Renal pelvis (tissue), 12 donors: ENCODE data around the gene RECQL. TPM values are rescaled to one million over a fixed set of nuclear protein-coding genes. Genes with fewer than 3 reads are reported as not detected.

ENCODE experiments used
- DNase-seq: peaks from one replicate; pipeline ENCODE4 v3.0.0-alpha.2; 2013
- long read RNA-seq, 16 experiments: transcript quantifications; one replicate each; lab custom pipeline, GENCODE V29; 2026
- polyA plus RNA-seq, 3 donors: library from polyadenylated mRNA; unstranded; fragments of 120-200 nt; gene quantifications; one replicate each; pipeline ENCODE4 v1.2.1, GENCODE V29; 2013; ENCODE audit not compliant: insufficient read length in 3 of 3

The RECQL gene, protein sequence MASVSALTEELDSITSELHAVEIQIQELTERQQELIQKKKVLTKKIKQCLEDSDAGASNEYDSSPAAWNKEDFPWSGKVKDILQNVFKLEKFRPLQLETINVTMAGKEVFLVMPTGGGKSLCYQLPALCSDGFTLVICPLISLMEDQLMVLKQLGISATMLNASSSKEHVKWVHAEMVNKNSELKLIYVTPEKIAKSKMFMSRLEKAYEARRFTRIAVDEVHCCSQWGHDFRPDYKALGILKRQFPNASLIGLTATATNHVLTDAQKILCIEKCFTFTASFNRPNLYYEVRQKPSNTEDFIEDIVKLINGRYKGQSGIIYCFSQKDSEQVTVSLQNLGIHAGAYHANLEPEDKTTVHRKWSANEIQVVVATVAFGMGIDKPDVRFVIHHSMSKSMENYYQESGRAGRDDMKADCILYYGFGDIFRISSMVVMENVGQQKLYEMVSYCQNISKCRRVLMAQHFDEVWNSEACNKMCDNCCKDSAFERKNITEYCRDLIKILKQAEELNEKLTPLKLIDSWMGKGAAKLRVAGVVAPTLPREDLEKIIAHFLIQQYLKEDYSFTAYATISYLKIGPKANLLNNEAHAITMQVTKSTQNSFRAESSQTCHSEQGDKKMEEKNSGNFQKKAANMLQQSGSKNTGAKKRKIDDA
- 10 to 100 TPM; 27.1 to 29.8 (median 28.3) TPM for polyA plus RNA-seq
- long read RNA-seq, donor 1, partial matches to known transcripts = 0 of 3 reads
- long read RNA-seq, donor 1, other reads (novel, unspliced or antisense) = 0 of 3 reads
- long read RNA-seq, donor 2, partial matches to known transcripts = 0 of 3 reads
- long read RNA-seq, donor 2, other reads (novel, unspliced or antisense) = 0 of 3 reads
- long read RNA-seq, donor 3, partial matches to known transcripts = 0 of 2 reads
- long read RNA-seq, donor 3, other reads (novel, unspliced or antisense) = 0 of 2 reads
- long read RNA-seq, donor 4, partial matches to known transcripts = 18 of 20 reads
- long read RNA-seq, donor 4, other reads (novel, unspliced or antisense) = 0 of 20 reads
- long read RNA-seq, donor 5, partial matches to known transcripts = 0 of 4 reads
- long read RNA-seq, donor 5, other reads (novel, unspliced or antisense) = 0 of 4 reads
- long read RNA-seq, donor 6, partial matches to known transcripts = 0 of 4 reads
- long read RNA-seq, donor 6, other reads (novel, unspliced or antisense) = 0 of 4 reads
- long read RNA-seq, donor 7, partial matches to known transcripts = 0 of 1 reads
- long read RNA-seq, donor 7, other reads (novel, unspliced or antisense) = 0 of 1 reads
- long read RNA-seq, donor 8, partial matches to known transcripts = 0 of 3 reads
- long read RNA-seq, donor 8, other reads (novel, unspliced or antisense) = 0 of 3 reads
- long read RNA-seq, donor 9, partial matches to known transcripts = 0 of 3 reads
- long read RNA-seq, donor 9, other reads (novel, unspliced or antisense) = 0 of 3 reads
- long read RNA-seq, donor 10, partial matches to known transcripts = 7 of 26 reads
- long read RNA-seq, donor 10, other reads (novel, unspliced or antisense) = 17 of 26 reads
- long read RNA-seq, donor 11, partial matches to known transcripts = 0 of 1 reads
- long read RNA-seq, donor 11, other reads (novel, unspliced or antisense) = 0 of 1 reads
- long read RNA-seq, donor 12, partial matches to known transcripts = 0 of 2 reads
- long read RNA-seq, donor 12, other reads (novel, unspliced or antisense) = 0 of 2 reads
- long read RNA-seq, donor 13, partial matches to known transcripts = 35 of 35 reads
- long read RNA-seq, donor 13, other reads (novel, unspliced or antisense) = 0 of 35 reads
- long read RNA-seq, donor 14 = 0 reads
- long read RNA-seq, donor 15, partial matches to known transcripts = 0 of 39 reads
- long read RNA-seq, donor 15, other reads (novel, unspliced or antisense) = 34 of 39 reads
- long read RNA-seq, donor 16, transcript RECQL-204 (15 exons, 3,702 nt) = major isoform, 6 of 6 reads
- long read RNA-seq, donor 16, partial matches to known transcripts = 0 of 6 reads
- long read RNA-seq, donor 16, other reads (novel, unspliced or antisense) = 0 of 6 reads

- DNase-seq = peak; percentile 98
These were observed at the start of gene RECQL, which contains the start of gene GOLT1B for GRCh38 chr12:21501258-21502163. TSS of gene RECQL (minus strand) at chr12:21501635. CDS start at chr12:21499570, 2,065 bp downstream. TSS of gene GOLT1B (plus strand) at chr12:21501789. CDS start at chr12:21501924, 135 bp downstream.

GRCh38 chr12:21547437-21547836 is 46.0 kb upstream of the RECQL start:
- DNase-seq = no peak

DNA sequence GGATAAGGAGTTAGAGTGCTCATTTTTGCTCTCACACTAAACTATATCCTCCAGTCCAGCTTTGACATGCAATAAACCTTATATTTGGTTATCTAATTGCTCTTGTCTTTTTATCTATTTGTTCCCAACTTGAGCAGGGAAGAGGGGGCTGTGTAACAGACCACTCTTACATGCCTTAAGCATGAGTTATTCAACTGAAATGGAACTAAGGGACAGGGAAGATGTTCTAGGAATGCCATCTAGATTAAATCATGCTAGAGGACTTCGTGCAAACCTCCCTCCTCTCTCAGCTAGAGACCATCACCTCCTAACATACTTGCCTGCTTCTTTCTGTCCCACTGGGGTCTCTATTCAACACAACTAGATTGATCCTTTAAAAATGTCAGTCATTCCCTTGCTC is 45.3 kb upstream of the RECQL start:
- no peak for DNase-seq

GRCh38 chr12:21545557-21545956 is 44.1 kb upstream of the RECQL start:
- DNase-seq = no peak

- no peak for DNase-seq
These were observed 41.7 kb upstream of the RECQL start for GRCh38 chr12:21543151-21543550.

DNA sequence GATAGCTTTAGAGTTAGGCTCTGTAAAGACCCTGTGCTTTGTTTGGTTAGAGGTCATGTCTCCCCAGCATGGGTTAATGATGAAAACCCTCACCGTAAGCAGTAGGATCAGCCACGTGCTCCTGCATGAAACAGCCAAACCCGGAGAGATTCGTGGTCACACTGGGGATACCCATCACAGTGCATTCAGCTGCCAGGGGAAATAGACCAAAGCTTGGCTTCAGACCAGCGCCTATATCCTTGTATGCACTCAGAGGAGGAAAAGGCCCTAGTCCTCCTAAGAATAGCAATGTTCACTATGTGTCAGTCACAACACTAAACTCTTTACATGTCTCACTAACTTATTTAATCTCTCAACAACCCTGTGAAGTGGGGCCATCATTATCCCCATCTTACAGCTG is 41.0 kb upstream of the RECQL start:
- no peak for DNase-seq

DNA sequence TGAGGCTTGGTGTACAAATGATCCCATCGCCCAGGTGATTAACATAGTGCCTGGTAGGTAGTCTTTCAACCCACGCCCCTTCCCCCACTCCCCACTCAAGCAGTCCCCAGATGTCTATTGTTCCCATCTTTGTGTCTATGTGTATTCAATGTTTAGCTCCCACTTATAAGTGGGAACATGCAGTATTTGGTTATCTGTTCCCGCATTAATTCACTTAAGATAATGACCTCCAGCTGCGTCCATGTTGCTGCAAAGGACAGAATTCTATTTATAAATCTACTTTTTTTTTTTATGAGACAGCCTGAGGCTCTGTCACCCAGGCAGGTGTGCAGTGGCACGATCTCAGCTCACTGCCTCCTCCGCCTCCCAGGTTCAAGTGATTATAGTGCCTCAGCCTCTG is 40.3 kb upstream of the RECQL start:
- no peak for DNase-seq

DNA sequence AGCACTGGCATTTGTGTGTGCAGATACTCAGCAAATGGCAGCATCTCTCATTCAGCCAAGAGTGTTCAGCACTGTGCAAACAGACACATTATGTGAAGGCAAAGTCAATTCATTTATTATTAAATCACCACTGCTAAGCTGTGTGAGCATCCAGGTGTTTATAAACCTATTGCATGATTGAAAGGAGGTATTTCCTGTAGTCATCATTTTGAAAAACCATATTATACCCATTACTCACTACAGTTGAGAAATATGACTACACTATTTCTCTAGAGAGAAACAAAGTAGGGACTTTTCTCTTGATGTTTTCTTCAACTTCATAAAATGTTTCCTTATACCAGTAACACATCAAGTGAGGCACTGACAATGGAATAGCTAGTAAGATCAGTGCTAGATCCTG is 38.4 kb upstream of the RECQL start:
- no peak for DNase-seq

- DNase-seq = no peak
These were observed 36.7 kb upstream of the RECQL start for GRCh38 chr12:21538061-21538653.

- no peak for DNase-seq
These were observed 28.0 kb upstream of the RECQL start for GRCh38 chr12:21529456-21529855.

DNA sequence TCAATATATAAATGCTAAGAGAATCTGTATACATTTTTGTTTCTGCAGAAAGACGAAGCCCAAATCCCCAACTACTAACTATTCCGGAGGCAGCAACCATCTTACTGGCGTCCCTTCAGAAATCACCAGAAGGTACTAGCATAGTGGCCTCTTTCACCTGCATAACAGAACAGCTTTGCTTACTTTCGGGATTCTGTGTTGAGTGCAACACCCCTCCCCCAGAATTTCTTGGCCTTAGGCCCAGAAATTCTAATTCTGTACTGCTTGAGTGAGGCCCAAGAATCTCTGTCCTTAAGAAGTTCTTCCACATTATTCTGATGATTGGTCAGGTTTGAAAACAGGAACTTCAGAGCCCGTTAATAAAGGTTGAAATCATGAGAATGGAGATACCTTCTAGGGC is 27.5 kb upstream of the RECQL start:
- peak; percentile 49 for DNase-seq

- peak; percentile 44 for DNase-seq
These were observed 26.2 kb upstream of the RECQL start for GRCh38 chr12:21527451-21528180.

- DNase-seq = no peak
These were observed 25.4 kb upstream of the RECQL start for GRCh38 chr12:21526721-21527345.

DNA sequence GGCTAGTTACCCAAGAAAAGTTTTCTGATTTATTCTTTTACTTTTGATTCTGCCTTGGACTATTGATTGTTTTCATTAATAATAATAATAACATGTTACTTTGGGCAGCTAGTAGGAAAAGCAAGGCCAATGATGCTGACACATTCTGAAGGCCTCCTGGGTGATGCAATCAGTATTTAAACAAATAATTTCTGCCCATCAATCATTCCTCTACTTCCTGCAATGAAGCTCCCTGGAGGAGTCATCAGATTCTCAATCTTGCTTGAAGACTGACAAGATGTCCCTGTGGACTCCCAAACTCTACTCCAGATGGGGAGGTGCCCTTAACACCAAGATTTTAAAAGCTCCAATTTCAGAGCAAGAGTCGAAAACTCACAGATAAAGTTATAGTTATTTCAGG is 24.6 kb upstream of the RECQL start, which contains the start of gene SPX:
Gene SPX, plus strand, starts transcription at position 244 of the 400 bp plus-strand sequence. CDS start 177 bp downstream, outside the sequence.
- DNase-seq = no peak

DNA sequence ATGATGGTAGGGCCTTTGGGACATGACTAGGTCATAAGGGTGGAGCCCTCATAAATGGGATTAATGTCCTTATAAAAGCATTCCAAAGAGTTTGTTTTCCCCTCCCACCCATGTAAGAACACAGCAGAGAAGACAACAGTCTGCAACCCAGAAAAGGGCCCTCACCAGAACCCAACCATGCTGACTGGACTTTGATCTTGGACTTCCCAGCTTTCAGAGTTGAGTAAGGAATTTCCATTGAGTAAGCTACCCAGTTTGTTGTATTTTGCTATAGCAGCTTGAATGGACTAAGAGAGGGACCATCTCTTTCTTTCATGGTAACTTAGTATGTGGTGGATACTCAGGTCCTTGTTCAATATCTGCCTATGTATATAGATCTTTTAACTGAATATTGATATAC is 21.7 kb upstream of the RECQL start:
- DNase-seq = no peak

DNA sequence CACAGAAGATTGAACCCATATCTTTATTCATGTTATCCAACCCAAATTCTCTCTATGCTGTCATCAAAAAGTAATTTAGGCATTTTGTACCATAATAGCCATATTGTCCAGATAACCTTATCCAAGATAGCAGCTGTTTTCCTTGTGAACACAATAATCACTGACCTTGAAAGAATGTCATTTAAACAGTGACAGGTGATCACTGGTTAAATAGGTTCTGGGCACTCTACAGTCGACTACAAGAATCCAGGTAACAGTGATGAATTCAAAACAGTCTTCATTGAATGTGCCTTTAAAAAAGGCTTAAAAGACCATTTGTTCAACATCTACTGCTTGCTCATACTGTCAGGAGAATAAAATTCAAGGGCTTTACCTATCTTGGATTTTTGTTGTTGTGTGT is 20.1 kb upstream of the RECQL start:
- no peak for DNase-seq

DNA sequence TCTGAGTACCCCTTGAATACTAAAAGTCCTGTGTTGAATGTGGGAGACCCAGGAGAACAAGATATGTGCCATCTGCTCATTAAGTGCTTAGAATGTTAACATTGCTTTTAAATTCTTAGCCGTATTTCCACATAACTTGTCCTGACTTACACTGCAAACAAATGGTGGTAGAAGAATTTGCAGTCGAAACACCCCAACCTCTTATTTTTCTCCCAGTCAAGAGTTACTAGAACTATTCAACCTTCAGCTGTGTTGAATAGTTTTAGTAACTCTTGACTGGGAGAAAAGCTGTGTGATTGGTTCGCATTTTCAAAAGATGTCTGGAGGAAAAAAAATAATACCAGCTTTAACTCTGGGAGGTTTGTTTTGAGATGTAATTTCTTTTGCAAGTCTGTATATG is 17.0 kb upstream of the RECQL start:
- no peak for DNase-seq
